Motor neuron (in vitro differentiated cells): Measurements from ENCODE around the gene RASA2. TPM values are rescaled to one million over a fixed set of nuclear protein-coding genes. Genes with fewer than 3 reads are reported as not detected.
A peak's percentile ranks its signal among the peaks of the same experiment; 100 is the strongest.

Experiments
- ATAC-seq, 8 experiments: fragments of 200-7000 bp; cut with Tn5 transposase; replicated peaks in 6 of 8; 2 replicates each; pipeline ENCODE4 v1.8.0; 2021; ENCODE audit warnings: mild to moderate bottlenecking in 8 of 8, moderate library complexity in 8 of 8
- H3K27ac ChIP-seq, 2 donors: fragments of 250-450 bp; sonication (Bioruptor Pico); 2 replicates each; pipeline ENCODE4 v1.9.0; 2021; ENCODE audit warnings: antibody characterized with exemption in 2 of 2, mild to moderate bottlenecking in 2 of 2, moderate library complexity in 1 of 2
- H3K4me1 ChIP-seq, 2 donors: fragments of 250-450 bp; sonication (Bioruptor Pico); replicated peaks in 1 of 2; 2 replicates each; pipeline ENCODE4 v1.6.1; 2021; ENCODE audit warnings: antibody characterized with exemption in 2 of 2, mild to moderate bottlenecking in 2 of 2, moderate library complexity in 1 of 2
- H3K4me3 ChIP-seq, 5 donors: fragments of 250-450 bp; sonication (Bioruptor Pico); 2 replicates each; pipeline ENCODE4 v1.9.0; 2021; ENCODE audit warnings: antibody characterized with exemption in 5 of 5, mild to moderate bottlenecking in 5 of 5, moderate library complexity in 4 of 5
- WGBS, 10 experiments: fragments of 450-650 bp; shearing (Covaris generic); methylation state at CpG; one replicate each; pipeline ENCODE4 v1.0.0; 2022; 5-methylcytosine and 5-hydroxymethylcytosine counted together
- in situ Hi-C, 9 experiments: fragments of 400-800 bp; cut with MboI; loops; one replicate each; pipeline ENCODE4 v1.15.0; 2021; ENCODE audit warnings: low sequenced_read_pairs in 9 of 9, low pct_unique_long_range_greater_than_20kb in 2 of 9; ENCODE audit not compliant: unreplicated experiment in 9 of 9
- total RNA-seq, 8 experiments: library from RNA; unstranded; fragments of 300-600 nt; gene quantifications; 2 replicates each; pipeline versions ENCODE4 v1.2.3 to v1.2.4, GENCODE V29; 2022

Gene RASA2
- total RNA-seq, 8 experiments from 2014 or later, result 6.8 to 19.0 (median 11.0) TPM

GRCh38 chr3:141547791-141548190, 61.0 kb downstream of the RASA2 start:
- Histone ChIP-seq H3K4me3 (no peak overlapping the region), H3K4me1 (no peaks in the 10 kb centered on the region), H3K27ac (no peak overlapping the region)
- in situ Hi-C loops, result loop anchor here in 1 of 9 experiments (25.0 kb wide), 1 partner anchor 235 kb away; no protein-coding TSS in a partner anchor
- no peak for ATAC-seq
- WGBS, 10 experiments, result 60 to 100% (median 100%) methylated on average over 1 to 2 of the region's 2 CpGs; no CpG with 5 or more reads in 2 of the 10 experiments

GRCh38 chr3:141550926-141551665, 64.3 kb downstream of the RASA2 start:
- in situ Hi-C loops, result loop anchor here in 4 of 9 experiments (25.0 kb wide), 3 partner anchors 89 to 239 kb away; no protein-coding TSS in a partner anchor
- 61 to 100% (median 95%) methylated on average over 1 to 2 of the region's 2 CpGs; no CpG with 5 or more reads in 1 of the 10 experiments for WGBS, 10 experiments
- no peak for ATAC-seq

GRCh38 chr3:141552440-141552991, 65.7 kb downstream of the RASA2 start:
- Histone ChIP-seq H3K27ac (no peak overlapping the region), H3K4me3 (no peak overlapping the region), H3K4me1 (peaks cover 0 to 1% of the 10 kb centered on the region in 2 donors)
- ATAC-seq, result no peak
- 20 to 100% (median 87%) methylated on average over 1 to 2 of the region's 2 CpGs; no CpG with 5 or more reads in 3 of the 10 experiments for WGBS, 10 experiments
- in situ Hi-C loops, result loop anchor here in 4 of 9 experiments (25.0 kb wide), 3 partner anchors 90 to 240 kb away; no protein-coding TSS in a partner anchor

More at GRCh38 chr3:141550926-141551665, 64.3 kb downstream of the RASA2 start:
- Histone ChIP-seq H3K27ac (no peak overlapping the region), H3K4me1 (no peaks in the 10 kb centered on the region), H3K4me3 (no peak overlapping the region)

GRCh38 chr3:141553055-141553454, 66.2 kb downstream of the RASA2 start:
- Histone ChIP-seq H3K4me3 (no peak overlapping the region), H3K27ac (no peak overlapping the region), H3K4me1 (peaks cover 0 to 4% of the 10 kb centered on the region in 2 donors)
- WGBS, 10 experiments, result 91 to 100% (median 100%) methylated on average over 1 of the region's 1 CpG; no CpG with 5 or more reads in 4 of the 10 experiments
- no peak for ATAC-seq
- in situ Hi-C loops, result loop anchor here in 4 of 9 experiments (25.0 kb wide), 3 partner anchors 91 to 241 kb away; no protein-coding TSS in a partner anchor

- Histone ChIP-seq H3K4me3 (no peak overlapping the region), H3K27ac (no peak overlapping the region), H3K4me1 (peaks cover 0 to 4% of the 10 kb centered on the region in 2 donors)
- 9 to 100% (median 85%) methylated on average over 1 of the region's 1 CpG; no CpG with 5 or more reads in 2 of the 10 experiments for WGBS, 10 experiments
- ATAC-seq, result no peak
- in situ Hi-C loops, result loop anchor here in 4 of 9 experiments (25.0 kb wide), 3 partner anchors 94 to 244 kb away; no protein-coding TSS in a partner anchor
Observed at GRCh38 chr3:141556034-141556433, 69.2 kb downstream of the RASA2 start.

GRCh38 chr3:141557961-141558706, 71.3 kb downstream of the RASA2 start:
- Histone ChIP-seq H3K4me3 (no peak overlapping the region), H3K4me1 (peaks cover 0 to 4% of the 10 kb centered on the region in 2 donors), H3K27ac (no peak overlapping the region)
- 55 to 85% (median 76%) methylated on average over 2 to 4 of the region's 4 CpGs; no CpG with 5 or more reads in 1 of the 10 experiments for whole genome bisulfite sequencing, 10 experiments
- in situ Hi-C loops, result loop anchor here in 4 of 9 experiments (25.0 kb wide), 3 partner anchors 96 to 246 kb away; no protein-coding TSS in a partner anchor
- peak in 2 of 8 experiments; percentile 40 to 41 for ATAC-seq

GRCh38 chr3:141561426-141562034, 74.7 kb downstream of the RASA2 start:
- ATAC-seq, result peak in 2 of 8 experiments; percentile 15 to 36

GRCh38 chr3:141564241-141564640, 77.4 kb downstream of the RASA2 start:
- ATAC-seq, result peak in 2 of 8 experiments; percentile 36 to 97

More at GRCh38 chr3:141561426-141562034, 74.7 kb downstream of the RASA2 start:
- 17 to 83% (median 60%) methylated on average over 1 to 2 of the region's 2 CpGs; no CpG with 5 or more reads in 2 of the 10 experiments for WGBS, 10 experiments
- in situ Hi-C loops, result loop anchor here in 5 of 9 experiments (10.0 to 25.0 kb wide), 5 partner anchors 97 to 249 kb away; no protein-coding TSS in a partner anchor
- Histone ChIP-seq H3K4me3 (no peak overlapping the region), H3K27ac (no peak overlapping the region), H3K4me1 (peaks cover 0 to 4% of the 10 kb centered on the region in 2 donors)

GRCh38 chr3:141570068-141570467, 83.2 kb downstream of the RASA2 start:
- WGBS, 10 experiments, result 85 to 100% (median 98%) methylated on average over 1 to 6 of the region's 6 CpGs
- ATAC-seq, result no peak
- H3K27ac ChIP-seq, result no peak overlapping the region
- no peak overlapping the region for H3K4me3 ChIP-seq
- in situ Hi-C loops, result loop anchor here in 4 of 9 experiments (25.0 kb wide), 3 partner anchors 108 to 258 kb away; no protein-coding TSS in a partner anchor
- no peaks in the 10 kb centered on the region for H3K4me1 ChIP-seq

More at GRCh38 chr3:141564241-141564640, 77.4 kb downstream of the RASA2 start:
- no peaks in the 10 kb centered on the region for H3K4me1 ChIP-seq
- WGBS, 10 experiments, result 86 to 100% (median 100%) methylated on average over 1 of the region's 1 CpG; no CpG with 5 or more reads in 1 of the 10 experiments
- H3K4me3 ChIP-seq, result no peak overlapping the region
- no peak overlapping the region for H3K27ac ChIP-seq
- in situ Hi-C loops, result loop anchor here in 5 of 9 experiments (10.0 to 25.0 kb wide), 5 partner anchors 99 to 252 kb away; no protein-coding TSS in a partner anchor

- 51 to 88% (median 79%) methylated on average over 4 to 13 of the region's 13 CpGs for WGBS, 10 experiments
- peak in 4 of 8 experiments; percentile 33 to 68 (median 56) for ATAC-seq
- in situ Hi-C loops, result no loop called here
- no peak overlapping the region for H3K27ac ChIP-seq
- H3K4me3 ChIP-seq, result no peak overlapping the region
- no peaks in the 10 kb centered on the region for H3K4me1 ChIP-seq
Observed at GRCh38 chr3:141575879-141576743, 89.3 kb downstream of the RASA2 start.

- Histone ChIP-seq H3K27ac (no peak overlapping the region), H3K4me1 (no peaks in the 10 kb centered on the region), H3K4me3 (no peak overlapping the region)
- 100% methylated on average over 1 of the region's 1 CpG; no CpG with 5 or more reads in 1 of the 10 experiments for WGBS, 10 experiments
- ATAC-seq, result no peak
- in situ Hi-C loops, result no loop called here
Observed at GRCh38 chr3:141576744-141577052, 89.9 kb downstream of the RASA2 start.
